HG03571 (cell line): ENCODE results near the gene FOXA3.

Source experiments
- ATAC-seq: cut with Tn5 transposase; IDR thresholded peaks from one replicate; pipeline ENCODE4 v1.9.1; 2021; ENCODE audit not compliant: unreplicated experiment

Gene FOXA3

GRCh38 chr19:45863840-45864628 lies at the start of gene FOXA3:
Gene FOXA3 (plus strand): TSS chr19:45864326. CDS start chr19:45864457, 131 bp downstream.
- ATAC-seq = no peak

- no peak for ATAC-seq
Measured at GRCh38 chr19:45814851-45815480, 49.2 kb upstream of the FOXA3 start, which contains the start of gene RSPH6A. Gene RSPH6A (minus strand): TSS chr19:45815308. CDS start chr19:45815176, 132 bp downstream.

DNA sequence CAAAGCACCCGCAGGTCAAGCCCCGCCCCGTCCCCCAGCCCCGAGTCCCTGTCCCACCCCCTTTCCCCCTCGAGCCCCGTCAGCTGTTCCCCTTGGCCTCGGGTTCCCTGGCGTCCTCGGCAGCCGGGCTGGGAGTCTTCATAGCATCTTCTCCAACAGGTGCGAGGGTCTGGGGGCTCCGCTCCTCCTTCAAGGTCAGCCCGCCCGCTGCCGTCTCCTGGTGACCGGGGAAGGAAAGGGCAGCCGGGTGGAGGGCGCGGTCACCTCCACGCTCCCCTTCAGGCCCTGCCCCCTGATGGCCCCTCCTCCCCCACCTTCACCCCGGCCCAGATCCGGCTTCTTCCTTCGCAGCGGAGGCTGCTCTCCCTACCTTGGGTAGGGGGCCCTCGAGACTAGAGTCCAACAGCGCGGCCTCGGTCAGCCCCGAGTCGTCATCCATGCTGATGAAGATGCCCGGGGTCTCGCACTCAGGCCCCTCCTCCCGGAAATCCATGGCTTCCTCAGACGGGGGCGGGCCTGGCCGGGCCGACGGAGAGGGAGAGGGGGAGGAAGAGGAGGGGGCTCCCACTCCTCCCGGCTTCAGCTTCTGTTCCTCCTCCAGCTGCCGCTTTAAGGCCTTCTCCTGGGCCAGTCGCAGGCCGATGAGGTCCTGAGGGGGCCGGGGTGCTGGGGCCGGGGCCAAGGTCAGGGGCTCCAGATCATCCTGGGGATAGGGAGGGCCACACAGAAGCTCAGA lies 48.5 kb upstream of the FOXA3 start:
- ATAC-seq = no peak

GRCh38 chr19:45816236-45817009 lies 47.7 kb upstream of the FOXA3 start:
- ATAC-seq = no peak

DNA sequence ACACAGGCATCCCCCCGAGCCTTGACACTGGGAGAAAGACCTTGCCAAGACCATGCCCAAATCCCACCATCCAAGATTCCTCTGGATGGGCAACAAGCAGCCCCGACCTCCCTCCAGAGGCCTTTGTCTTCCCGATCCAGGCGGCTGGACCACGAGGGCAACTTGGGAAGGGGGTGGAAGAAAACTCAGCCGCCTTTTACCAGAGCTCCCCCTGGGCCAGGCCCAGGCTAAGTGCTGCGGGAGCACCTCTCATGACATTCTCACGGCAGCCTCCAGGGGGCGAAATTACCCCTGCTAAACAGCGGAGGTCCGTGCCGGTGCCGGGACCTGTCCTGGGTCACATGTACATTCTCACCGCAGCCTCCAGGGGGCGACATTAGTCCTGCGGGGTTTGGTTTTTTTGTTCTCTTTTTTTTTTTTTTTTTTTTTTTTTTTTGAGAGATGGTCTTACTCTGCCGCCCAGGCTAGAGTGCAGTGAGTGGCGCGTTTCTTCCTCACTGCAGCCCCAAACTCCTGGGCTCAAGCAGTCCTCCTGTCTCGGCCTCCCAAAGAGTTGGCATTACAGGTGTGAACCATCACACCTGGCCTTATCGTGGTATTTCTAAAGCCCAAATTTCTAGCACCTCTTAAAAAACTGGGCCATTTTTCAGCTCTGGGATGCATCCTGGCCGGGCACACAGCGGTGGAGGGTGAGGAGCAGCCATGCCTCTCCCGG lies 47.0 kb upstream of the FOXA3 start:
- ATAC-seq = peak; percentile 70

GRCh38 chr19:45817725-45818301 lies 46.3 kb upstream of the FOXA3 start:
- ATAC-seq = no peak

- ATAC-seq = no peak
Measured at GRCh38 chr19:45819769-45820168, 44.4 kb upstream of the FOXA3 start.

GRCh38 chr19:45820413-45821102 lies 43.6 kb upstream of the FOXA3 start:
- no peak for ATAC-seq

DNA sequence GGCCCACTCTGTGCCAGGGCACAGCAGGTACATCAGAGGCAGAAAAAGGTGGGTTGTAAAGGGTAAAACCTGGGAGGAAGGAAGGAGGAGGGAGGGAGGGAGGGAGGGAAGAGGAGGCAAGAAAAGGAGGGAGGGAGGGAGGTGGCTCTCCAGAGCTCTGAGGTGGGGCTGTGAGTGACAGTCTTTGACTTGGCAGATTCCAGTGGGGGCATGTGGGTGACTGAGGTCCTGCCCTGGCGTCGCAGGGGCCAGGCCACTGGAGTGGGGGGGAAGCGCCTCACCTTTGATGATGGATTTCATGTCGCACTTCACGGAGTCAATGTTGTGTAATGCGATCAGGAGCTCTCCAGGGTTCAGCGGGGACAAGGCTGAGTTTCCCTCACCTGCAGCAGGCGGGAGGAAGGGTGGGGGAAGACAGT lies 43.0 kb upstream of the FOXA3 start:
- ATAC-seq = no peak

DNA sequence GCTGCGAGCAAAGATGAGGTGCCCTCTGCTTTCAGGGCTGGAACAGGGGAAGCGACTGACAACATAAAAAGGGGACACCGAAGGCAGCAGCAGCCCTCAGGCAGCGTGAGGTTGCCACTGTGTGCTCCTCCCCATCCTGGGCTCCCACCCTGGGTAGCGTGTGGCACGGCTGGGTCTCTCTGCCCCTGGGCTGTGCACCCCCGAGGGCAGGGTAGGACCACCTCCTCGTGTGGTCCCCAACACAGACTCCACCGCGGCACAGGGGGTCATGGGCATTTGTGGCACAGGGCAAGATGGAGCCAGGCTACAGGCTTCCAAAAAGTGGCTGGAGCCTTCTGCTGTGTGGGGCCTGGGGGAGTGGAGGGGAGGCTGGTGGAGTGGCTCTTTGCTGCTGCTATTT lies 42.6 kb upstream of the FOXA3 start:
- no peak for ATAC-seq

GRCh38 chr19:45822716-45823115 lies 41.4 kb upstream of the FOXA3 start:
- ATAC-seq = no peak

- no peak for ATAC-seq
Measured at GRCh38 chr19:45823182-45823581, 40.9 kb upstream of the FOXA3 start.

DNA sequence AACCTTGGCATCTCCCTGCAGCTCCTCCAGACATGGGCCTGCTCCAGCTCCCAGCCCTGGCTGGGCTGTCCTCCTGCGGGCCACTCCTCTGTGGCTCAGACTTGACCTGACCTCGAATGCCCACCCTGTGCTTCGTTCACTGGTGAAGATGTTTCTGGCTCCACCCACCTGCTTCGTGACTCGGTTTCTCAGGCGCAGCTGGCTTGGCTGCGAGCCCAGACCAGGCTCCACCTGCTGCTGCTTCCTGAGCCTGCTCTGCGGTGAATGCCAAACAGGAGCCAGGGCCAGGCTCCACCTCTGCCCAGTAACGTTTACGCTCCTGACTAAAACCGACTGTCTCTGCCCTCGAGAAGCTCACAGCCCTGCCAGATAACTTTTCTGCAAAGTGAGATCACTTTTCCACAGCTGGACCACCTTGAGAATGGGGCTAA lies 40.1 kb upstream of the FOXA3 start:
- no peak for ATAC-seq

DNA sequence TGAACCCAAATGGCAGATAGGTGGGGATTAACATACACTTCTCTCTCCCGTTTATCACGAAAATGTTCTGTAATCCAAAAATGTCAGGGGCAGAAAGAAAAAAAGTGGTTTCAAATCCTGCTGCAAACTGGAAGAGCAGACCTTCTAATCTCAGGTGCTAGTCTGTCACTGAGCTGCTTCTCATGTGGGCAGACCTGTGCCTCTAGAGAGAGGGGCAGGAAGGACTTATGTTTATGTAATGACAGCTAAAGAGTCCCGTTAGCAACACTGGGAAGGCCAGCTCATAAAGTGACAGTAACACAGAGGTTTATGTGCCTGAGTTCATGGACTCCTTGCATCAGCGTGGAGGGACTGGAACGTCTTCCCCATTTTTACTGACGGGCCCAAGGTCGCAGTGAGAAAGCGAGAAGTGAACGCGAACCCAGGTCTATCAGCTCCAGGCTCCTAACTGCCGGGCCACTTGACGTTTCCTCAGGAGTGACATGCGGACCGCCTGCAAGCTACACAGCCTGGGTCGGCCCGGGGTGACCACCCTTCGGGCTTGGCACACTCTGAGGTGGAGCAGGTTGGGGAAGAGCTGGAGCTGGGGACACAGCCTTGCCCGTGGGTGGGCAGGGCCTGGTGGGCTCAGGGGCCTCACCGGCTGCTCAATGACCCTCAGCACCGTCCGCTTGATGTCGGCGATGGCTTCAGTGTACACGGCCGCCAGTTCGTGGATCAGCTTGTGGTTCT lies 39.4 kb upstream of the FOXA3 start:
- ATAC-seq = no peak

- ATAC-seq = no peak
Measured at GRCh38 chr19:45825263-45825605, 38.9 kb upstream of the FOXA3 start.

- no peak for ATAC-seq
Measured at GRCh38 chr19:45825917-45826893, 37.9 kb upstream of the FOXA3 start.

- ATAC-seq = no peak
Measured at GRCh38 chr19:45826934-45827333, 37.2 kb upstream of the FOXA3 start.
